K562 treated with DMSO at 1 percent for 48 hours (cell line): Measurements from ENCODE around the gene HOMER1. TPM values are rescaled to one million over a fixed set of nuclear protein-coding genes. Genes with fewer than 3 reads are reported as not detected.

ENCODE experiments used
- total RNA-seq: library from RNA; unstranded; fragments of 300-600 nt; gene quantifications from 2 replicates; pipeline ENCODE4 v1.2.3, GENCODE V29; 2022; ENCODE audit warnings: low replicate concordance; ENCODE audit errors: extremely low read depth

The HOMER1 gene
- not detected in 2 replicates for total RNA-seq

GRCh38 chr5:79513704-79514390 lies at the start of gene HOMER1:
TSS of gene HOMER1 (minus strand) at chr5:79514134. CDS start at chr5:79512774, 1,360 bp downstream.

Other genes with a start within 250 kb of the HOMER1 start
- gene TENT2, start 98.3 kb upstream of the HOMER1 start, total RNA-seq: not detected in 2 replicates
- not detected in 2 replicates for gene CMYA5, start 175.7 kb upstream of the HOMER1 start, total RNA-seq